Mucosa of stomach (tissue), 1 donor: ENCODE results near the gene RASSF3.

ENCODE experiments used
- H3K27me3 ChIP-seq: one replicate; pipeline ENCODE4 v1.7.0; 2013; ENCODE audit warnings: mild to moderate bottlenecking, low read length; ENCODE audit not compliant: control insufficient read depth, insufficient read depth
- H3K36me3 ChIP-seq: one replicate; pipeline ENCODE4 v1.7.0; 2013; ENCODE audit warnings: low read length; ENCODE audit not compliant: control insufficient read depth, insufficient read depth
- H3K4me1 ChIP-seq: one replicate; pipeline ENCODE4 v1.7.0; 2013; ENCODE audit warnings: mild to moderate bottlenecking, low read length; ENCODE audit not compliant: control insufficient read depth, insufficient read depth
- H3K4me3 ChIP-seq: one replicate; pipeline ENCODE4 v1.7.0; 2013; ENCODE audit warnings: low read length
- H3K9ac ChIP-seq: one replicate; pipeline ENCODE4 v1.7.0; 2013; ENCODE audit warnings: mild to moderate bottlenecking, low read length, moderate library complexity
- H3K9me3 ChIP-seq: one replicate; pipeline ENCODE4 v1.7.0; 2013; ENCODE audit warnings: mild to moderate bottlenecking, low read length, moderate library complexity; ENCODE audit not compliant: control insufficient read depth
- donor health status: Pancreatic carcinoma.

RASSF3 gene

DNA sequence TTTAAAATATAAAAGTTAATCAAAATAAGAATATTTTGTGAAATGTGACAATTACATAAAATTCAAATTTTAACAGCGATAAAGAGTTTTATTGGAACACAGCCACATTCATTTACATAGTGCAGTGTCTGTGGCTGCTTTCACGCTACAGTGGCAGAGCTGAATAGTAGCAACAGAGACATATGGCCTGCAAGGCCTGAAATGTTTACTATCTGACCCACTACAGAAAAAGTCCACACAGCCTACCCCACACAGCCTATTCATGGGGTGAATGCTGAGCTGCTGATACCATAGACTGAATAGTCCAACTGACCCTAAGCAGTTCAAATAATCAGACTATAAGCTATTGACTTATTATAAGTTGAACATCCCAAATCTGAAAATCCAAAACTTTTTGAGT is 135.7 kb downstream of the RASSF3 start:
- Histone ChIP-seq H3K4me1 (peaks cover 8% of the 10 kb centered on the region), H3K9ac (no peak overlapping the region), H3K4me3 (no peak overlapping the region)

DNA sequence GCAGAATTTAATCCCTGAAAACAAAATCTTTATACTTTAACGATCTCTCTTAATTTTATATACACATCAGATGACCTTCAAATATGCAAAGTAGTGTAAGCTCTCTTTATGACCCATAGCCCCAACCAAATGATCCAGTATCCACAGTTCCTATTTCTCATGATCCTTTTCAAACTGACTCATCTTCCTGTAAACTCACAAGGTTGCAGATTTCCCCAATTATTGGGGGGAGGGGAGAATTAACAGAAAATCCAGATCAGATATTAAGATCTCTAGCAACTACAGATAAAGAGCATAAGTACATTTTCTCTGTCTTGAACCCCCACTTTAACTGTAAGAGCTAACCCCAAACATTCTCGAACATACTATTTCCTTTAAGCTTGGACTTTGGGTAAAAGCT is 136.4 kb downstream of the RASSF3 start:
- no peaks in the 10 kb centered on the region for H3K27me3 ChIP-seq

More for the DNA sequence above, 135.7 kb downstream of the RASSF3 start:
- Histone ChIP-seq H3K36me3 (no peaks in the 10 kb centered on the region), H3K9me3 (no peaks in the 10 kb centered on the region), H3K27me3 (no peaks in the 10 kb centered on the region)

More for the DNA sequence above, 136.4 kb downstream of the RASSF3 start:
- Histone ChIP-seq H3K4me3 (no peak overlapping the region), H3K9me3 (no peaks in the 10 kb centered on the region), H3K36me3 (no peaks in the 10 kb centered on the region), H3K9ac (no peak overlapping the region), H3K4me1 (peaks cover 8% of the 10 kb centered on the region)
